GM21447 (cell line): ENCODE data around the gene FRY.

ENCODE experiments used
- ATAC-seq: cut with Tn5 transposase; IDR thresholded peaks from one replicate; pipeline ENCODE4 v1.9.1; 2021; ENCODE audit not compliant: unreplicated experiment

FRY gene

GRCh38 chr13:32125751-32126150 is 94.2 kb downstream of the FRY start:
- no peak for ATAC-seq

- ATAC-seq, result no peak
These were observed 94.7 kb downstream of the FRY start for GRCh38 chr13:32126278-32126677.

- no peak for ATAC-seq
These were observed 95.2 kb downstream of the FRY start for GRCh38 chr13:32126756-32127155.

GRCh38 chr13:32127691-32128090 is 96.1 kb downstream of the FRY start:
- no peak for ATAC-seq

GRCh38 chr13:32134241-32135055 is 102.9 kb downstream of the FRY start:
- ATAC-seq, result no peak

- no peak for ATAC-seq
These were observed 103.4 kb downstream of the FRY start for GRCh38 chr13:32135056-32135390.

GRCh38 chr13:32135655-32136054 is 104.1 kb downstream of the FRY start:
- ATAC-seq, result no peak

GRCh38 chr13:32136061-32136460 is 104.5 kb downstream of the FRY start:
- ATAC-seq, result no peak

GRCh38 chr13:32136716-32137115 is 105.1 kb downstream of the FRY start:
- ATAC-seq, result no peak

GRCh38 chr13:32139251-32139650 is 107.7 kb downstream of the FRY start:
- ATAC-seq, result no peak

GRCh38 chr13:32140109-32140508 is 108.5 kb downstream of the FRY start:
- ATAC-seq, result no peak

- no peak for ATAC-seq
These were observed 109.9 kb downstream of the FRY start for GRCh38 chr13:32141462-32141861.

GRCh38 chr13:32142115-32142514 is 110.5 kb downstream of the FRY start:
- no peak for ATAC-seq

- no peak for ATAC-seq
These were observed 111.4 kb downstream of the FRY start for GRCh38 chr13:32142956-32143375.

- ATAC-seq, result no peak
These were observed 115.6 kb downstream of the FRY start for GRCh38 chr13:32147193-32147592.

- no peak for ATAC-seq
These were observed 116.4 kb downstream of the FRY start for GRCh38 chr13:32147976-32148375.

GRCh38 chr13:32150239-32150638 is 118.7 kb downstream of the FRY start:
- no peak for ATAC-seq

- ATAC-seq, result no peak
These were observed 119.2 kb downstream of the FRY start for GRCh38 chr13:32150794-32151193.

GRCh38 chr13:32151240-32151639 is 119.7 kb downstream of the FRY start:
- ATAC-seq, result no peak

GRCh38 chr13:32153056-32153455 is 121.5 kb downstream of the FRY start:
- no peak for ATAC-seq

- ATAC-seq, result no peak
These were observed 127.7 kb downstream of the FRY start for GRCh38 chr13:32159137-32159869.

- no peak for ATAC-seq
These were observed 130.9 kb downstream of the FRY start for GRCh38 chr13:32162395-32163005.
